Measurements from ENCODE around the gene PRPF38A. TPM values are rescaled to one million over a fixed set of nuclear protein-coding genes. Genes with fewer than 3 reads are reported as not detected.

Gene PRPF38A
- total RNA-seq, 1 experiment from 2014 or later: 15.2 TPM

- CTCF ChIA-PET: no interaction called here
Observed at GRCh38 chr1:52358851-52359497, 45.4 kb upstream of the PRPF38A start.

GRCh38 chr1:52359676-52360594 is 44.5 kb upstream of the PRPF38A start:
- H3K9me3 ChIP-seq (ENCODE audit: low read length): no peaks in the 10 kb centered on the region
- no peak overlapping the region for H3K4me3 ChIP-seq (ENCODE audit: low read length)
- TF ChIP-seq EZH2 (IDR thresholded peaks at IDR 0.05; ENCODE audit: low read length, unreplicated experiment) (no peak), EZH2phosphoT487 (IDR thresholded peaks at IDR 0.05; ENCODE audit: borderline replicate concordance, low read length) (no peak)
- H3K4me2 ChIP-seq (ENCODE audit: low read length): no peak overlapping the region
- H3K36me3 ChIP-seq (ENCODE audit: low read depth, low read length): peaks cover 25% of the 10 kb centered on the region; the same call in 1 of the 2 replicates
- no peak overlapping the region for H3K9ac ChIP-seq (ENCODE audit: low read length)
- DNase-seq (no peak), ATAC-seq (no peak)
- ChIA-PET CTCF (no interaction called here), POLR2A (ENCODE audit: unreplicated experiment) (no interaction called here)
- H3K27ac ChIP-seq (ENCODE audit: low read length): no peak overlapping the region
- H4K20me1 ChIP-seq (ENCODE audit: low read length): no peaks in the 10 kb centered on the region
- intact Hi-C loops (cut with micrococcal nuclease): no loop called here
- no TSS peak for BruUV-seq (replicated peaks)
- H3K9me2 ChIP-seq (replicated peaks; ENCODE audit: low read length): no peaks in the 10 kb centered on the region
- peaks cover 12% of the 10 kb centered on the region for H3K79me2 ChIP-seq (ENCODE audit: low read length)
- peaks cover 5% of the 10 kb centered on the region for H3K4me1 ChIP-seq (ENCODE audit: insufficient read depth, low read length)
- H2AFZ ChIP-seq (ENCODE audit: low read length): no peak overlapping the region
- H3F3A ChIP-seq (ENCODE audit: low read length, unreplicated experiment): no peaks in the 10 kb centered on the region
- no peaks in the 10 kb centered on the region for H3K27me3 ChIP-seq (ENCODE audit: low read length)

More at GRCh38 chr1:52358851-52359497, 45.4 kb upstream of the PRPF38A start:
- intact Hi-C loops (cut with micrococcal nuclease): no loop called here
- ATAC-seq (no peak), DNase-seq (no peak)
- no TSS peak for BruUV-seq (replicated peaks)
- H2AFZ ChIP-seq (ENCODE audit: low read length): no peak overlapping the region
- no peaks in the 10 kb centered on the region for H4K20me1 ChIP-seq (ENCODE audit: low read length)
- no peak overlapping the region for H3K27ac ChIP-seq (ENCODE audit: low read length)
- H3K27me3 ChIP-seq (ENCODE audit: low read length): no peaks in the 10 kb centered on the region
- H3K9me2 ChIP-seq (replicated peaks; ENCODE audit: low read length): no peaks in the 10 kb centered on the region
- no peak overlapping the region for H3K4me3 ChIP-seq (ENCODE audit: low read length)
- no peak overlapping the region for H3K4me2 ChIP-seq (ENCODE audit: low read length)
- POLR2A ChIA-PET (ENCODE audit: unreplicated experiment): no interaction called here
- no peaks in the 10 kb centered on the region for H3F3A ChIP-seq (ENCODE audit: low read length, unreplicated experiment)
- H3K36me3 ChIP-seq (ENCODE audit: low read depth, low read length): peaks cover 34% of the 10 kb centered on the region; the same call in 1 of the 2 replicates
- no peak for TF ChIP-seq EZH2 (IDR thresholded peaks at IDR 0.05; ENCODE audit: low read length, unreplicated experiment)
- TF ChIP-seq EZH2phosphoT487 (IDR thresholded peaks at IDR 0.05; ENCODE audit: borderline replicate concordance, low read length): no peak
- no peak for TF ChIP-seq CTCF (conservative IDR thresholded peaks at IDR 0.05; ENCODE audit: low read depth, low read length)
- no peaks in the 10 kb centered on the region for H3K9me3 ChIP-seq (ENCODE audit: low read length)
- no peaks in the 10 kb centered on the region for H3K4me1 ChIP-seq (ENCODE audit: insufficient read depth, low read length)
- peaks cover 3% of the 10 kb centered on the region for H3K79me2 ChIP-seq (ENCODE audit: low read length)
- H3K9ac ChIP-seq (ENCODE audit: low read length): no peak overlapping the region

- Histone ChIP-seq H3K4me3 (ENCODE audit: low read length) (no peak overlapping the region), H3K9ac (ENCODE audit: low read length) (no peak overlapping the region), H3F3A (ENCODE audit: low read length, unreplicated experiment) (no peaks in the 10 kb centered on the region), H2AFZ (ENCODE audit: low read length) (no peak overlapping the region), H3K9me2 (replicated peaks; ENCODE audit: low read length) (no peaks in the 10 kb centered on the region), H3K4me1 (ENCODE audit: insufficient read depth, low read length) (peaks cover 9% of the 10 kb centered on the region), H3K79me2 (ENCODE audit: low read length) (peaks cover 19% of the 10 kb centered on the region), H3K27ac (ENCODE audit: low read length) (no peak overlapping the region), H3K9me3 (ENCODE audit: low read length) (no peaks in the 10 kb centered on the region), H3K4me2 (ENCODE audit: low read length) (no peak overlapping the region), H3K36me3 (ENCODE audit: low read depth, low read length) (peaks cover 20% of the 10 kb centered on the region; the same call in 1 of the 2 replicates), H3K27me3 (ENCODE audit: low read length) (no peaks in the 10 kb centered on the region), H4K20me1 (ENCODE audit: low read length) (no peaks in the 10 kb centered on the region)
- TF ChIP-seq EZH2 (IDR thresholded peaks at IDR 0.05; ENCODE audit: low read length, unreplicated experiment) (no peak), CTCF (conservative IDR thresholded peaks at IDR 0.05; ENCODE audit: low read depth, low read length) (no peak)
- ChIA-PET CTCF (no interaction called here), POLR2A (ENCODE audit: unreplicated experiment) (no interaction called here)
- intact Hi-C loops (cut with micrococcal nuclease): no loop called here
- DNase-seq (no peak), ATAC-seq (no peak)
- no TSS peak for BruUV-seq (replicated peaks)
Observed at GRCh38 chr1:52360595-52360968, 43.8 kb upstream of the PRPF38A start.
